Stimulated activated CD8-positive, alpha-beta memory T cell treated with anti-CD3 and anti-CD28 coated beads, Interleukin-7, amount 100 ng/mL, for 48 hours (primary cell): ENCODE measurements around the gene DCAF6.

ENCODE experiments used
- DNase-seq, 2 donors: peaks; one replicate each; pipeline ENCODE4 v3.0.0-alpha.2; 2020; ENCODE audit warnings: low read depth in 1 of 2; ENCODE audit errors: extremely low read depth in 1 of 2

Gene DCAF6

DNA sequence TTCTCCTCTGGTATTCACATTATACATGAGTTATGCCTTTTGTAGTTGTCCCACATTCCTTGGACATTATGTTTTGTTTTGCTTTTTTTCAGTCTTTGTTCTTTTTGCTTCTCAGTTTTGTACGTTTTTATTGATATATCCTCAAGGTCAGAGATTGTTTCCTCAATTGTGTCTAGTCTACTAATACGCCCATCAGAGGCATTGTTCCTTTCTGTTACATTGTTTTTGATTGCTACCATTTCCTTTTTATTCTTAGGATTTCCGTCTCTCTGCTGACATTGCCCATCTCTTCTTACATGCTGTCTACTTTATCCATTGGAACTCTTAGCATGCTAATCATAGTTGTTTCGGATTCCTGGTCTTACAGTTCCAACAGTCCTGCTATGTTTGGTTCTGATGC, 28.2 kb downstream of the DCAF6 start:
- DNase-seq: no peak

DNA sequence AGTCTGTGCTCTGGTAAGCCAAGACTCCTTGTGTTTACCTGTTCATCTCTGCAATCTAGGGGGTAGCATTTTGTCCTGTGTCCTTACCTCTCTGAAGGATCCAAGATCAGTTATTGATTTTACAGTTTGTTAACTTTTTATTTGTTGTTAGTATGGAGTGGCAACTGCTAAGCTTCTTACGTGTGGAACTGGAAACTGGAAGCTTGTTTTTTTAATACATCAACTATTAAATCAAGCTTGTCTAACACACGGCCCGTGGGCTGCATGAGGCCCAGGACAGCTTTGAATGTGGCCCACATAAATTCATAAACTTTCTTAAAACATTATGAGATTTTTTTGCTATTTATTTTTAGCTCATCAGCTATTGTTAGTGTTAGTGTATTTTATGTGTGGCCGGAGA, 29.6 kb downstream of the DCAF6 start:
- no peak for DNase-seq

DNA sequence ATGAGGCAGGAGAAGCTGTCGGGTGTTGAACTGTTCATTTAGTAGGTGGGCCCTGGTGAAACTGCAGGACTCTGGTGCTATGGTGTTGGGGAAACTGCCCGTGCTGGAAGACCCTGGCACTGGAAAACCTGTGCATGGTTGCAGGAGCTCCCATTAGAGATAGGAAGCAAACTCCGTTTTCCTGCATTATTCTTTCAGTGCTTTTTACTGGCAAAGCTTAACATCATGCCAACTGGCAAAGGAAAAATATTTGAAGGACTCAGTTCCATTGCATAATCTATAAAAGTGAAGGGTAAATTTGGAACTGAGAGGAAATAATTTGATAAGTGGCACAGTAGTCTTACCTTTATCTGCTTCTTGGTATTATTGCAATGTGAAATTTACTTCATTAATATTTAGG, 32.1 kb downstream of the DCAF6 start:
- no peak for DNase-seq

- no peak for DNase-seq
Measured at GRCh38 chr1:167973832-167974231, 37.3 kb downstream of the DCAF6 start.

DNA sequence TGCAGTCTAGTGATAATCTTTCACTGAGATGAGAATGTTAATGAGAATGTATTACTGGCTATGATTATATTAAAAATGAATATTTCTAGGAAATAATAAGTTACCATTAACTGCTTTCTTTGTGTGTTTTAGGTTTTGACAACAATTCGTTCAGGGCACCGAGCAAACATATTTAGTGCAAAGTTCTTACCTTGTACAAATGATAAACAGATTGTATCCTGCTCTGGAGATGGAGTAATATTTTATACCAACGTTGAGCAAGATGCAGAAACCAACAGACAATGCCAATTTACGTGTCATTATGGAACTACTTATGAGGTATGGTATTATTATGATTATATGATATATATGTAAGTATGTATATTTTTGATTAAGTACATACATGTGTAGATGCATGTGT, 38.2 kb downstream of the DCAF6 start:
- no peak for DNase-seq

GRCh38 chr1:167977245-167977644, 40.8 kb downstream of the DCAF6 start:
- DNase-seq: no peak

GRCh38 chr1:167981933-167982332, 45.5 kb downstream of the DCAF6 start:
- DNase-seq: no peak

DNA sequence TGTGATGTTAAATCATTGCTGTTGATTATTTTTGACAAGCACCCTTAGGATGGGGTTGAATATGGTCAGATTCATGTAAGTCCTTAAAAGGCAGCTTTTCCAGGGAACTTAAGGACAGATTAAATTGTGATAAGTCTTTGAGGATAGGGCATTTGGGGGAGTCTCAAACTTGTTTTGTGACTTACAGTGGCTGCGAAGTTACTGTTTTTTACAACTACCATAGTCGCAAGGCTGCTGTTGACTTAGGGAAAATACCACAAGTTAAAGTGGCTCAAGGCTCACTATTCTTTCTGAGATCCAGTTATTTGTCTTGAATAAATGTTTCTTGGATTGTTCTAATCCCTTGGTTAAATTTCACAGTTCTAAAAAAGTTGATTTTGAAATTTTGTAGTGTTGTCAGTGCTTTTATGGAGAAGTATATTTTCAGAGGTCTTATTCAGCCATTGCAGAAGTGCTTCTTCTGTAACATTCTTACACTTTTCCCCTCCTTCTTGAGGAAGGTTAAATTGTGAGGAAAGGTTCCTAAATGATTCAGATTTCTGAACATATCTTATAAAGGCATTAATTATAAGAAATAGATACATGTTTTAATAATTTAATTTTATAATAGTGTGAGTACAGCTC, 47.4 kb downstream of the DCAF6 start:
- no peak for DNase-seq

DNA sequence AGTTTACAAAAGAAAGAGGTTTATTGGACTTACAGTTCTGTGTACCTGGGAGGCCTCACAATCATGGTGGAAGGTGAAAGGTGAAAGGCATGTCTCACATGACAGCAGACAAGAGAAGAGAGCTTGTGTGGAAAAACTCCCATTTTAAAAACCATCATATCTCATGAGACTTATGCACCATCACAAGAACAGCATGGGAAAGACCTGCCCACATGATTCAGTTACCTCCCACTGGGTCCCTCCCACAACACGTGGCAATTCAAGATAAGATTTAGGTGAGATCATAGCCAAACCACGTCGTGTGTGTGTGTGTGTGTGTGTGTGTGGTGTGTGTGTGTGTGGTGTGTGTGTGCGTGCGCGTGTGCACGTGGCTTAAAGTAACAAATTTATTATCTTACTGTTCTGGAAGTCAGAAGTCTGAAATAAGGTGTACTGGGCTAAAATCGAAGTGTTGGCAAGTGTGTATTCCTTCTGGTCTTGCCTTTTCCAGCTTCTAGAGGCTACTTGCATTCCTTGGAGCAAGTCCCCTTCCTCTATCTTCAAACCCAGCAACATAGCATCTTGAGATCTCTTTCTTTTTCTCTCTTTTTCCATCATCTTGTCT, 48.5 kb downstream of the DCAF6 start:
- DNase-seq: peak in 1 of 2 donors; percentile 4

DNA sequence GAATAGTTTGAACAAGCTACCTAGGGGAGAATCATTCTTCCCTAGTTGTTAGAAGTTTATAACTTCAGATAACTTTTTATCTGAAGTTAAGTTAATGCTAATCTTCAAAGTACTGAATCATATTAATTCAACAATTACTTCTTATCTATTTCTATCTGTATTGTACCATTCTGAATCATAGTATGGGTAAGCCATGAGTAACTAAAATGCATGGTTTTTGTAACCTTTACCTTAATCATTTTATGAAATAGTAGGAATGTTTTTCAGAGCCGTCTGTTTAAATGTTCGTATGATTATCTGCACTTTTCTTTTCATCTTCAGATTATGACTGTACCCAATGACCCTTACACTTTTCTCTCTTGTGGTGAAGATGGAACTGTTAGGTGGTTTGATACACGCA, 50.7 kb downstream of the DCAF6 start:
- DNase-seq: no peak

- no peak for DNase-seq
Measured at GRCh38 chr1:167991546-167991945, 55.1 kb downstream of the DCAF6 start.

DNA sequence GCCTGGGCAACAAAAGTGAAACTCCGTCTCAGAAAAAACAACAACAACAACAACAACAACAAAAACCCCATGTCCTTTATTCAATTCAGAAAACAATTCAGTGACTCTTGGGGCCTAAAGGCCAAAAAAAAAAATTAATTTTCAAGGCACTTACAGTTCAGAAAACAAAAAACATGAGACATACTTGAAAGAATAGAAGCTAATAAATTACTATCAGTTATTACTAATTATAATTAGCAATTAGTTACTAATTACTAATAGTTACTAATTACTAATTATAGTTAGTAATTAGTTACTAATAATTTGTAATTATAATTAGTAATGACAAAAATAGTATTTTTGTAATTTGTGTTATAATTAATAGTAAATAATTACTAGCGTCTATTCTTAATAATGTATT, 57.2 kb downstream of the DCAF6 start:
- no peak for DNase-seq

- DNase-seq: no peak
Measured at GRCh38 chr1:167994560-167994959, 58.1 kb downstream of the DCAF6 start.

- no peak for DNase-seq
Measured at GRCh38 chr1:167995038-167995437, 58.6 kb downstream of the DCAF6 start.

GRCh38 chr1:167996266-167996665, 59.8 kb downstream of the DCAF6 start:
- DNase-seq: no peak

- DNase-seq: no peak
Measured at GRCh38 chr1:167997037-167997575, 60.6 kb downstream of the DCAF6 start.

- DNase-seq: no peak
Measured at GRCh38 chr1:167999877-168000276, 63.4 kb downstream of the DCAF6 start.

GRCh38 chr1:168000656-168001055, 64.2 kb downstream of the DCAF6 start:
- DNase-seq: no peak

DNA sequence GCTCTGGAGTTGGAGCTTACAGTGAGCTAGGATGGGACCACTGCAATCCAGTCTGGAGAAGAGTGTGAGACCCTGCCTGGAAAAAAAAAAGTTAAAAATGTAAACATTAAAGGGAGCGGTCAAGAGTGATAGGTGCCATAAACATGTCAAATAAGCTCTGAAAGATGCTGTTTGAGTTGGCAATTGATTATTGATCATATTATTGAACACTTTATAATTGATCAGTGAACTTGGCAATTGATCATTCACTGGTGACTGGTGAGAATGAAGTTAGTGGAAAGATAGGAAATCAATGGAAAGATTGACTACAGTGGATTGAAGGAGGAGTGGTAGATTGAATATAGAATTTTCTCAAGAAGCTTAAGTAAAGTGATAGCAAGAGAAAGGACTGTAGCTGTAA, 64.7 kb downstream of the DCAF6 start:
- DNase-seq: no peak

DNA sequence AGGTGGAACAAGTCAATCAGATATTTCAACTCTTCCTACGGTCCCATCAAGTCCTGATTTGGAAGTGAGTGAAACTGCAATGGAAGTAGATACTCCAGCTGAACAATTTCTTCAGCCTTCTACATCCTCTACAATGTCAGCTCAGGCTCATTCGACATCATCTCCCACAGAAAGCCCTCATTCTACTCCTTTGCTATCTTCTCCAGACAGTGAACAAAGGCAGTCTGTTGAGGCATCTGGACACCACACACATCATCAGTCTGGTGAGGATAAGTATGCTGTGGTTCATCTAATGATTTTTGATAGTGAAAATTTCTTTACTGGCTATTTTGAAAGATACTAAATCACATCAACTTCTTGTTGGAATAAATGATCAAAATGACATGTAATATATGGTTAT, 68.0 kb downstream of the DCAF6 start:
- DNase-seq: no peak

GRCh38 chr1:168005529-168005928, 69.0 kb downstream of the DCAF6 start:
- no peak for DNase-seq

DNA sequence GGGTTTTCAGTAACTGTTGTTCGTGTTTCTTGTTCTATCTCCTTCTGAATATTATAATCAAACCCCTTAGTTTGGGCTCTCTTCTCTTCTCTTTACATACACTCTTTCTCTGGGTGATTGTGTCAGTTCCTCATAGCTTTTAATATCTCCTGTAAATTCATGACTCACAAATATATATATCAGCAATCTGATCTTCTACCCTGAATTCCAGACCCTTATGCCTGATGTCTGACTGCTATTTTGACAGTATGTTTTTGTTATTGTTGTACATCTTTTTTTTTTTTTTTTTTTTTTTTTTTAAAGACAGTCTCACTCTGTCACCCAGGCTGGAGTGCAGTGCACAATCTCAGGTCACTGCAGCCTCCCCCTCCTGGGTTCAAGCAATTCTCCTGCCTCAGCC, 71.2 kb downstream of the DCAF6 start:
- DNase-seq: no peak

DNA sequence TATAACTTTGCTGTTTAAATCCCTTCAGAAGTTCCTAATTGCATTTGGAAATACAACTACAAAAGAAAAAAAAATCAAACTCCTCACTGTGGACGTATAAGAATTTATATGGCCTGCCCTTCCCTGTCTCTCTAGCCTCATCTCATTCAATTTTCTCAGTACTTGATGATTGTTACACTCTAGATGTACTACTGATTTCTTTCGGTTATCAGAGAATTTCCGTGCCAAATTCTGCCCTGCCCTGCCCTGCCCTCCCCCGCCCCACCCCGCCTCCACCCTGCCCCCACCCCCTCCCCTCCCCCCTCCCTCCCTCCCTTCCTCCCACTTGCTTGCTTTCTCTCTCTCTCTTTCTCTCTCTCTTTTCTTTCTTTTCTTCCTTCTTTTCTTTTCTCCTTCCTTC, 72.1 kb downstream of the DCAF6 start:
- no peak for DNase-seq
